ENCODE measurements around the gene SPSB3. TPM values are rescaled to one million over a fixed set of nuclear protein-coding genes. Genes with fewer than 3 reads are reported as not detected.

SPSB3 gene
- total and polyA plus RNA-seq, 2 of the 4 experiments (the other 2 are of a cell fraction): 9.1 to 30.8 TPM

DNA sequence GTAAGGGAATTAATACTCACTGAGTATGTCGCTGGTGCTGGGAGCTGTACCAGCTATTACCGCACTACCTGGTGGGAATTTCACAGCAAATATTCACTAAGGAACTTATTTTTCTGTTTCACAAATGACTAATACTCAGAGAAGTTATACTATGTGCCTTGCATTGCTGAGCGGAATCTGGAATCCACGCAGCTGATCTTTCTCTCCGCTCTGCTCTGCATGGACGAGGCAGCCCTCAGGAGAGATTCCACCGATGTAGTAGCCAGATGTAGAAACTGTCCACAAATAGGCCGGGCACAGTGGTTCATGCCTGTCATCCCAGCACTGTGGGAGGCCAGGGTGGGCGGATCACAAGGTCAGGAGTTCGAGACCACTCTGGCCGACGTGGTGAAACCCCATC lies 28.2 kb downstream of the SPSB3 start:
- no peak overlapping the region for H3K27ac ChIP-seq (ENCODE audit: insufficient read depth, low read length)
- POLR2A ChIA-PET (ENCODE audit: unreplicated experiment): no interaction called here
- dilution Hi-C loops (cut with HindIII; ENCODE audit: low sequenced_read_pairs, unreplicated experiment): no loop called here

More for the DNA sequence above, 28.2 kb downstream of the SPSB3 start:
- Histone ChIP-seq H3K18ac (ENCODE audit: low read depth, low read length) (no peak overlapping the region), H3K56ac (ENCODE audit: extremely low read depth, insufficient read depth, low read length) (no peak overlapping the region), H3K14ac (replicated peaks; ENCODE audit: low read depth, low read length) (no peak overlapping the region), H3K9me3 (ENCODE audit: control insufficient read depth, insufficient read depth, low read length) (no peaks in the 10 kb centered on the region), H2AK5ac (ENCODE audit: low read depth, low read length) (no peak overlapping the region), H4K5ac (ENCODE audit: low read depth, low read length) (no peak overlapping the region), H3K79me1 (ENCODE audit: low read depth in 1 of 2, low read length in 2 of 2) (peaks cover 4 to 21% of the 10 kb centered on the region in 2 experiments; a peak in 2 of 4 replicates), H2AFZ (replicated peaks; ENCODE audit: low read length, poor library complexity) (no peak overlapping the region), H3K4me3 (ENCODE audit: insufficient read depth, low read depth, low read length) (no peak overlapping the region), H3K27me3 (ENCODE audit: control insufficient read depth, insufficient read depth, low read length) (no peaks in the 10 kb centered on the region), H3K36me3 (ENCODE audit: control insufficient read depth, insufficient read depth, low read length) (peaks cover 57% of the 10 kb centered on the region), H3K4me1 (ENCODE audit: control insufficient read depth, insufficient read depth, low read length) (no peaks in the 10 kb centered on the region), H2BK15ac (ENCODE audit: low read depth, low read length) (no peak overlapping the region), H2BK20ac (ENCODE audit: low read depth, low read length) (no peak overlapping the region), H4K20me1 (ENCODE audit: insufficient read depth, low read length) (peaks cover 4% of the 10 kb centered on the region; the same call in 1 of the 2 replicates), H4K8ac (ENCODE audit: low read depth in 2 of 2, low read length in 2 of 2) (no peak overlapping the region), H3K9ac (ENCODE audit: low read depth, low read length) (no peak overlapping the region), H3K23ac (ENCODE audit: low read depth, low read length) (no peak overlapping the region), H3K9me1 (ENCODE audit: insufficient read depth, low read length) (peaks cover 6% of the 10 kb centered on the region; the same call in 1 of the 2 replicates), H2AK9ac (replicated peaks; ENCODE audit: low read depth, low read length, poor library complexity) (no peak overlapping the region), H2BK5ac (ENCODE audit: low read depth, low read length, poor library complexity, severe bottlenecking) (no peak overlapping the region), H4K91ac (ENCODE audit: insufficient read depth, low read depth, low read length) (no peak overlapping the region), H2BK120ac (ENCODE audit: low read depth, low read length) (no peak overlapping the region), H3K4ac (ENCODE audit: low read depth, low read length) (no peak overlapping the region), H3K4me2 (ENCODE audit: low read depth, low read length) (no peak overlapping the region)
- in situ Hi-C loops (cut with MboI; ENCODE audit: low sequenced_read_pairs): no loop called here
- DNase-seq: no peak
- BruUV-seq (replicated peaks): no TSS peak
- CTCF ChIA-PET: interaction anchor here (0.7 kb wide), 1 partner anchor 197 kb away, joined by 4 read pairs; no protein-coding TSS in a partner anchor
- 98% methylated on average over 6 of the region's 12 CpGs; no CpG with 5 or more reads in 1 of the 2 experiments for WGBS, 2 experiments (ENCODE audit: extremely low coverage in 2 of 2, insufficient read length in 1 of 2)
- TF ChIP-seq RAD21 (IDR thresholded peaks at IDR 0.05; ENCODE audit: low read length) (no peak), FOS (IDR thresholded peaks at IDR 0.05; ENCODE audit: low read depth, low read length) (no peak), BHLHE40 (IDR thresholded peaks at IDR 0.05; ENCODE audit: low read depth, low read length) (no peak), SMC3 (IDR thresholded peaks at IDR 0.05; ENCODE audit: low read depth, low read length) (no peak), RFX5 (IDR thresholded peaks at IDR 0.05; ENCODE audit: low read depth, low read length) (no peak), NFE2L2 (IDR thresholded peaks at IDR 0.05; ENCODE audit: low read depth, low read length) (no peak), MAZ (IDR thresholded peaks at IDR 0.05; ENCODE audit: borderline replicate concordance, low read depth, low read length) (no peak)
- TF ChIP-seq, protein P1, sequence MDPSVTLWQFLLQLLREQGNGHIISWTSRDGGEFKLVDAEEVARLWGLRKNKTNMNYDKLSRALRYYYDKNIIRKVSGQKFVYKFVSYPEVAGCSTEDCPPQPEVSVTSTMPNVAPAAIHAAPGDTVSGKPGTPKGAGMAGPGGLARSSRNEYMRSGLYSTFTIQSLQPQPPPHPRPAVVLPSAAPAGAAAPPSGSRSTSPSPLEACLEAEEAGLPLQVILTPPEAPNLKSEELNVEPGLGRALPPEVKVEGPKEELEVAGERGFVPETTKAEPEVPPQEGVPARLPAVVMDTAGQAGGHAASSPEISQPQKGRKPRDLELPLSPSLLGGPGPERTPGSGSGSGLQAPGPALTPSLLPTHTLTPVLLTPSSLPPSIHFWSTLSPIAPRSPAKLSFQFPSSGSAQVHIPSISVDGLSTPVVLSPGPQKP (IDR thresholded peaks at IDR 0.05; ENCODE audit: borderline replicate concordance, low read depth, low read length): no peak
- intact Hi-C loops (cut with micrococcal nuclease): no loop called here
- no peak for ATAC-seq (ENCODE audit: low read depth)

All from IMR-90 (cell line).